Skeletal muscle satellite cell (primary cell): Measurements from ENCODE around the gene CHEK2. TPM values are rescaled to one million over a fixed set of nuclear protein-coding genes. Genes with fewer than 3 reads are reported as not detected.

Source experiments
- H3K27me3 ChIP-seq: 2 replicates; pipeline ENCODE4 v1.7.0; 2013; ENCODE audit warnings: low read length; ENCODE audit not compliant: control insufficient read depth, insufficient read depth
- H3K36me3 ChIP-seq: 2 replicates; pipeline ENCODE4 v1.7.0; 2013; ENCODE audit warnings: mild to moderate bottlenecking, control low read depth, low read length; ENCODE audit not compliant: insufficient read depth
- H3K4me1 ChIP-seq: 2 replicates; pipeline ENCODE4 v1.7.0; 2013; ENCODE audit warnings: low read length; ENCODE audit not compliant: control insufficient read depth, insufficient read depth
- H3K4me2 ChIP-seq: 2 replicates; pipeline ENCODE4 v1.7.0; 2013; ENCODE audit warnings: mild to moderate bottlenecking, low read length
- H3K4me3 ChIP-seq: 2 replicates; pipeline ENCODE4 v1.7.0; 2013; ENCODE audit warnings: low read length
- H3K9ac ChIP-seq: 2 replicates; pipeline ENCODE4 v1.7.0; 2013; ENCODE audit warnings: mild to moderate bottlenecking, low read depth, low read length, moderate library complexity
- H3K9me3 ChIP-seq: replicated peaks from 2 replicates; pipeline ENCODE4 v1.7.0; 2013; ENCODE audit warnings: mild to moderate bottlenecking, control low read depth, low read length
- small RNA-seq: library from RNA; depleted of rRNA; stranded (forward); fragments of <200 nt; gene quantifications from one replicate; pipeline ENCODE3, GENCODE V24; 2012

Gene CHEK2

DNA sequence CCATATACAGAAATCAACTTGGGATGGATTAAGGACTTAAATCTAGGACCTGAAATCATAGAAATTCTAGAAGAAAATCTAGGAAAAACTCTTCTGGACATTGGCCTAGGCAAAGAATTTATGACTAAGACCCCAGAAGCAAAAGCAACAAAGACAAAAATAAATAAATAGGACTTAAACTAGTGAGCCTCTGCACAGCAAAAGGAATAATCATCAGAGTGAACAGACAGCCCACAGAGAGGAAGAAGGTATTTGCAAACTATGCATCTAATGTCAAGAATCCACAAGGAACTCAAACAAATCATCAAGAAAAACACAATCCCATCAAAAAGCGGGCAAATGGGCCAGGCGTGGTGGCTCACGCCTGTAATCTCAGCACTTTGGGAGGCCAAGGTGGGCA, 94.4 kb downstream of the CHEK2 start:
- Histone ChIP-seq H3K9me3 (no peaks in the 10 kb centered on the region), H3K27me3 (no peaks in the 10 kb centered on the region), H3K4me1 (no peaks in the 10 kb centered on the region), H3K4me3 (no peak overlapping the region), H3K9ac (no peak overlapping the region), H3K4me2 (no peak overlapping the region), H3K36me3 (no peaks in the 10 kb centered on the region)

GRCh38 chr22:28639321-28639720, 102.3 kb downstream of the CHEK2 start:
- Histone ChIP-seq H3K27me3 (no peaks in the 10 kb centered on the region), H3K9ac (no peak overlapping the region), H3K9me3 (no peaks in the 10 kb centered on the region), H3K4me2 (no peak overlapping the region), H3K4me1 (no peaks in the 10 kb centered on the region), H3K4me3 (no peak overlapping the region), H3K36me3 (no peaks in the 10 kb centered on the region)

Small RNA genes lying within 50 kb of the gene (small RNA-seq; reads per million reads assigned to genes)
- gene RN7SL162P, result not detected
